ENCODE data around the gene TREML4.

The TREML4 gene

DNA sequence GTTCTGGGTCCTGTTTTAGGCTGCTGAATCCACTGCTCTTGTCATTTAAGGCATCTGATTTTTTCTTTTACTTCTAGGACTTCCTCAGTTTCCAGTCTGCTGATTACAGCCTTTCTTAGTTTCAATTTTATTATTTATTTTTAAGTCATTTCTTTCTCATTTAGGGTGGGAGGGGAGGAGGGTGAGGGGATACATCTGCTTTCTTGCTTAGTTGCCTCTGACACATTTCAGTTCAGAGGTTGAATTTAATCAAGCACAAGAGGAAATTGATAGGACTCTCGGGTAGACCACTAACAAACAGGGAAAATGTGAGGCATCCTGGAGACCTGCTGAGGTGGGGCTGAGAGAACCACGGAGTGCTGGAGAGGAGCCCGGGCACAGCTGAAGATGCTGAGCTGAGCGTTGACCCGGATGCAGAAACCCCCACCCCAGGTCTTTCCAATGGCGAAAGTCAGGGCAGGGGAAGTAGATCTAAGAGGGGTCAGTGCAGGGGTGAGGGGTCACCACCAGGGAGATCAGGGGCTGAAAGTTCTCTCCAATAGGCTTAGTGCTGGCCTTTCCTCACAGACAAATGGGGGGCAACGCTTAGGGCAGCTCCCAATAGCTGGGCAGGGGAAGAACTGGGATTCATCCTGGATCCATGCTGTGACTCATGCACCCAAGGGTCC is 19.6 kb upstream of the TREML4 start:
- H3K9me3 ChIP-seq (ENCODE audit: insufficient read depth, low read length) = no peaks in the 10 kb centered on the region
- no peaks in the 10 kb centered on the region for H3K4me1 ChIP-seq (ENCODE audit: insufficient read depth, insufficient read length)
- no peak for TF ChIP-seq ZNF274 (IDR thresholded peaks at IDR 0.05; ENCODE audit: low read depth, low read length)
- no peak for TF ChIP-seq SUZ12 (IDR thresholded peaks at IDR 0.05; ENCODE audit: extremely low read depth, insufficient read depth, insufficient read length)
- TF ChIP-seq YY1 (IDR thresholded peaks at IDR 0.05; ENCODE audit: insufficient read depth, insufficient read length) = no peak
- no peaks in the 10 kb centered on the region for H3K27me3 ChIP-seq (ENCODE audit: insufficient read depth, insufficient read length)
- no peak overlapping the region for H3K9ac ChIP-seq (ENCODE audit: insufficient read length, low read depth)
- DNase-seq (ENCODE audit: low read depth, low spot score) = no peak
- H3K36me3 ChIP-seq (ENCODE audit: insufficient read depth, insufficient read length, low read length) = no peaks in the 10 kb centered on the region
- H3K4me3 ChIP-seq (ENCODE audit: insufficient read length, low read depth) = no peak overlapping the region

DNA sequence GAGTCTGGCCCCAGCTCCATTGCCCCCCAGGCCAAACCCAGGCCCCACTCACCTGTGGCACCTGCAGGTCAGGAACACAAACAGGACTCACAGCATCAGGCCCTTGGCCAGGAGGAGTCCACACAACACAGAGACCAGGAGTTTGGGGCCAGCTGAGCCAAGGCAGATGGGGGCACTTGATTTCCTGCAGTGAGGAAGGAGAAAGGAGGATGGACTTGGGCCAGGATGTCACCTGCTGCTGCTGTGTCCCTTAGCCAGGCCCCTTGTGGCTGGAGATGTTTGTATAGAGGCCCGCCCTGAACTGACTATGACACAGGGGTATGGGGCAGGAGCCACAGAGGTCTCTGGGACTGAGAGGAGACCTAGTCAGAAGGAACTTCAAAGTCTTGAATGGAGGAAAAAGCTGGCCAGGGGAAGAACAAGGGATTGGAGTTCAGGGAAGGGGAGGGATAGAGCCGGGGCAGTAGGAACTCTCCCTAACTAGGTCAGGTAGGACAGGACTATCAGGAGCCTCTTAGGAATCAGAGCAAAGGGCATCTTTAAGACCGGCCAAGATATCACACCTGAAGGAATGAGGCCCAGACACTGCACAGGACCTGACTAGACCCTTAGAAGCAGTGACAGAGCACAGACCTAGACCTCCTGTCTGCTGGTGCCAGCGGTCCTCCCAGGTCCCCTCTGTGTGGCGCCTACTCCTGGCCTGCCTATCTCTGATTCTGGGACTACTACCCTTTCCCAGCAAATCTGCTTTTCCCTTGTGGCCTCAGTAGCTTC is 18.4 kb upstream of the TREML4 start:
- no peak overlapping the region for H3K4me3 ChIP-seq (ENCODE audit: insufficient read length, low read depth)
- no peak for TF ChIP-seq ZNF274 (IDR thresholded peaks at IDR 0.05; ENCODE audit: low read depth, low read length)

DNA sequence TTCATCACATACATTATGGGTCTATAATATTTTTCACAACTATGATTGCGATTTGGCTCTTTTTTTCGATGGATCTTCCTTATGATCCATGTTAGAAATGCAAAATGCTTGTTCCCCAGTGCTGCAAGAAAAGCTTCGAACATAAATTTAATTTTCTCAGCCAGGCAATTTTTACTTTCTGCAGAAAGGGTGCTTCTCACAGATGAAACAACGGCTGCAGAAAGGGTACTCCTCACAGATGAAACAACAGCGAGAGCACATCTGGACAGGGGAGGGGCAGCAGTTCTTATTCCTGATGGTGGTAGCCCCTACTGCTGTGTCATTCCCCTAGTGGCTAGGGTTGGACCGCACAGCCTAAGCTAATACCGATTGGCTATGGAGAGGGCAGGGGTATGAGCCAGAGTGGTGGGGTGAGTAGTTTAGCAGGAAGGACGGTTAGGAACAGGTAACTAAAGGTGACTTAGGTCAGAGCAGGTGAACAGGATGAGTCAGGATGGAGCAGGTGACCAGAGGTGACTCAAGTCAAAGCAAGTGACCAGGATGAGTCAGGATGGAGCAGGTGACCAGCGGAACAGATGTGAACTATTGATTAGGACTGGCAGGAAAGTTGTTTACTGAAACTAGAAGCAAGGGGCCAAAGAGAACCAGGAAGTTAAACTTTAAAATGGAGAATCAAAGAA is 13.4 kb upstream of the TREML4 start:
- TF ChIP-seq YY1 (IDR thresholded peaks at IDR 0.05; ENCODE audit: insufficient read depth, insufficient read length) (no peak), ZNF274 (IDR thresholded peaks at IDR 0.05; ENCODE audit: low read depth, low read length) (no peak), SUZ12 (IDR thresholded peaks at IDR 0.05; ENCODE audit: extremely low read depth, insufficient read depth, insufficient read length) (no peak)
- no peak for DNase-seq (ENCODE audit: low read depth, low spot score)
- Histone ChIP-seq H3K4me1 (ENCODE audit: insufficient read depth, insufficient read length) (no peaks in the 10 kb centered on the region), H3K9me3 (ENCODE audit: insufficient read depth, low read length) (peaks cover 15% of the 10 kb centered on the region), H3K9ac (ENCODE audit: insufficient read length, low read depth) (no peak overlapping the region), H3K4me3 (ENCODE audit: insufficient read length, low read depth) (no peak overlapping the region), H3K27me3 (ENCODE audit: insufficient read depth, insufficient read length) (no peaks in the 10 kb centered on the region), H3K36me3 (ENCODE audit: insufficient read depth, insufficient read length, low read length) (no peaks in the 10 kb centered on the region)

More for the DNA sequence above, 18.4 kb upstream of the TREML4 start:
- no peak overlapping the region for H3K9ac ChIP-seq (ENCODE audit: insufficient read length, low read depth)
- no peaks in the 10 kb centered on the region for H3K4me1 ChIP-seq (ENCODE audit: insufficient read depth, insufficient read length)
- H3K9me3 ChIP-seq (ENCODE audit: insufficient read depth, low read length) = peaks cover 7% of the 10 kb centered on the region
- no peak for DNase-seq (ENCODE audit: low read depth, low spot score)
- H3K36me3 ChIP-seq (ENCODE audit: insufficient read depth, insufficient read length, low read length) = no peaks in the 10 kb centered on the region
- H3K27me3 ChIP-seq (ENCODE audit: insufficient read depth, insufficient read length) = no peaks in the 10 kb centered on the region

DNA sequence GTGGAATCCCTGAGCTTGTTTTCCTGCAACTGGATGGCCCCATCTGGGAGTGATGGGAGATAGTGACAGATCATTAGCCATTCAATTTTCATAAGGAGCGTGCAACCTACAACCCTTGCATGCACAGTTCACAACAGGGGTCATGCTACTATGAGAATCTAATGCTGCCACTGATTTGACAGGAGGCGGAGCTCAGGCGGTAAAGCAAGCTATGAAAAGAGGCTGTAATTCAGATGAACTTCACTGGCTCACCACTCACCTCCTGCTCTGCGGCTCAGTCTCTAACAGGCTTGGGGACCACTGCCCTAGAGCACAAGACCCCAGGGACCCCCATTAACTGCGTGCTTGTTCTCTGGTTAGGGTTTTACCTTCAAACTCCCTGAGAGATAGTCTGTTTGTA is 12.4 kb upstream of the TREML4 start:
- Histone ChIP-seq H3K9me3 (ENCODE audit: insufficient read depth, low read length) (peaks cover 15% of the 10 kb centered on the region), H3K4me3 (ENCODE audit: insufficient read length, low read depth) (no peak overlapping the region), H3K27me3 (ENCODE audit: insufficient read depth, insufficient read length) (no peaks in the 10 kb centered on the region), H3K9ac (ENCODE audit: insufficient read length, low read depth) (no peak overlapping the region), H3K36me3 (ENCODE audit: insufficient read depth, insufficient read length, low read length) (no peaks in the 10 kb centered on the region), H3K4me1 (ENCODE audit: insufficient read depth, insufficient read length) (no peaks in the 10 kb centered on the region)
- TF ChIP-seq YY1 (IDR thresholded peaks at IDR 0.05; ENCODE audit: insufficient read depth, insufficient read length) (no peak), ZNF274 (IDR thresholded peaks at IDR 0.05; ENCODE audit: low read depth, low read length) (no peak), SUZ12 (IDR thresholded peaks at IDR 0.05; ENCODE audit: extremely low read depth, insufficient read depth, insufficient read length) (no peak)
- DNase-seq (ENCODE audit: low read depth, low spot score) = no peak

DNA sequence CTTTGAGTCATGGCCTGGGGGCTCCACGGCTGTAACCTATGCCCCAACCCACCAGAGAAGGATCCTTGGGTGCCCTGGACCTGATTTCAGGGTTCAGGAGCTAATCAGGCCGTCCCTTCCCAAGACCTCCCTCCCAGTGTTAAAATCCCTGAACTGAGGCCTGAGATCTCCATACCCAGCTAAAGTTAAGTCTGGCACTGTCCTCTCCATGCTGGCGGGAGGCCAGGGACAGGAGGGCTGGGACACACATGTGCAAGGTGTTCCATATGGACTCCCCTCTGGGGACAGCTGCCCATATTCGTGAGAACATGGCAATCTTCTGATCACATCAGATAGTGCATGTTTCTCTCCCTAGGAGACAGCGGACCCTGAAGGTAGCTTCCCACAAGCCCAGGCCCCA is 11.5 kb upstream of the TREML4 start:
- Histone ChIP-seq H3K4me3 (ENCODE audit: insufficient read length, low read depth) (no peak overlapping the region), H3K9ac (ENCODE audit: insufficient read length, low read depth) (no peak overlapping the region), H3K9me3 (ENCODE audit: insufficient read depth, low read length) (peaks cover 15% of the 10 kb centered on the region), H3K4me1 (ENCODE audit: insufficient read depth, insufficient read length) (no peaks in the 10 kb centered on the region), H3K36me3 (ENCODE audit: insufficient read depth, insufficient read length, low read length) (no peaks in the 10 kb centered on the region), H3K27me3 (ENCODE audit: insufficient read depth, insufficient read length) (no peaks in the 10 kb centered on the region)
- DNase-seq (ENCODE audit: low read depth, low spot score) = no peak
- TF ChIP-seq SUZ12 (IDR thresholded peaks at IDR 0.05; ENCODE audit: extremely low read depth, insufficient read depth, insufficient read length) = no peak
- no peak for TF ChIP-seq ZNF274 (IDR thresholded peaks at IDR 0.05; ENCODE audit: low read depth, low read length)
- TF ChIP-seq YY1 (IDR thresholded peaks at IDR 0.05; ENCODE audit: insufficient read depth, insufficient read length) = no peak

DNA sequence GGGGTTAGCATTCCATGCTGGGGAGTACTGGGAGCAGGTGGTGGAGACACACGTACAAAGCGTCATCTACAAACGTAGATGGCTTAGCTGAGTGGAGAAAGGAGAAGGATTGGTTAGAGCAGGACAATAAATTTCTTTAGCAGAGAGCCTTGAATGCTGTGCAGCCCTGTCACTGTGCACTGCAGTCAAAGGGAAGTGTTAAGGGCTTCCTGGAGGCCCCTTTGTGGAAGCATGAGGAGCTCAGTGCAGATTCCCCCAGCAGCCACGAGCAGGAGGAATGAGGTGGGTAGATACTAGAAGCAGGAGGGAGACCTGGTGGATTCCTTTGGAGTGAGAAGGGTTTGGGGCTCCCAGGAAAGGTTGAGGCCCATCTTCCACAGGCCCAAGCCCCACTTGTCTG is 6.1 kb upstream of the TREML4 start:
- Histone ChIP-seq H3K9me3 (ENCODE audit: insufficient read depth, low read length) (no peaks in the 10 kb centered on the region; the same call in 1 of the 2 replicates), H3K4me1 (ENCODE audit: insufficient read depth, insufficient read length) (no peaks in the 10 kb centered on the region), H3K4me3 (ENCODE audit: insufficient read length, low read depth) (no peak overlapping the region), H3K9ac (ENCODE audit: insufficient read length, low read depth) (no peak overlapping the region), H3K36me3 (ENCODE audit: insufficient read depth, insufficient read length, low read length) (no peaks in the 10 kb centered on the region), H3K27me3 (ENCODE audit: insufficient read depth, insufficient read length) (no peaks in the 10 kb centered on the region)
- TF ChIP-seq YY1 (IDR thresholded peaks at IDR 0.05; ENCODE audit: insufficient read depth, insufficient read length) (no peak), SUZ12 (IDR thresholded peaks at IDR 0.05; ENCODE audit: extremely low read depth, insufficient read depth, insufficient read length) (no peak), ZNF274 (IDR thresholded peaks at IDR 0.05; ENCODE audit: low read depth, low read length) (no peak)
- no peak for DNase-seq (ENCODE audit: low read depth, low spot score)

DNA sequence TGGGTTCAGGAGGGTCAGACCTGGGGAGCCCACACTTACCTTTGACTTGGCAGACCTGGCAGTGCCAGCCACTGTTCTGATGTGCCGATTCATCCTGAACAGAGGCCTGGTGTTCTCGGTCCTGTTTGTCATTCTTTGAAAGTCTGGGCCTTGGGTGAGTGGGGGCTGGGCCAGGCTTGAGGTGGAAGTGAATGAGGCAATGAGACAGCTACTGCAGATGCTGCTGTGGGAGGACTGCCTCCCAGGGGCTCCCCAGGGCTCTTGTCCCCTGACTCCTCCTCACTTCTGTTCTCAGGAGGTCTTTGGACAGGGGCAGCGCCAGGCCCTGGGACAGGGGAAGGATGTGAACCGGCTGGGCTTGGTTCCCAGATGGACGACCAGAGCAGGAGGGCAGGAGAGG is 5.6 kb upstream of the TREML4 start:
- TF ChIP-seq SUZ12 (IDR thresholded peaks at IDR 0.05; ENCODE audit: extremely low read depth, insufficient read depth, insufficient read length) (no peak), ZNF274 (IDR thresholded peaks at IDR 0.05; ENCODE audit: low read depth, low read length) (no peak), YY1 (IDR thresholded peaks at IDR 0.05; ENCODE audit: insufficient read depth, insufficient read length) (no peak)
- Histone ChIP-seq H3K9me3 (ENCODE audit: insufficient read depth, low read length) (no peaks in the 10 kb centered on the region; the same call in 1 of the 2 replicates), H3K4me1 (ENCODE audit: insufficient read depth, insufficient read length) (no peaks in the 10 kb centered on the region), H3K9ac (ENCODE audit: insufficient read length, low read depth) (no peak overlapping the region), H3K4me3 (ENCODE audit: insufficient read length, low read depth) (no peak overlapping the region), H3K27me3 (ENCODE audit: insufficient read depth, insufficient read length) (no peaks in the 10 kb centered on the region), H3K36me3 (ENCODE audit: insufficient read depth, insufficient read length, low read length) (no peaks in the 10 kb centered on the region)
- no peak for DNase-seq (ENCODE audit: low read depth, low spot score)
